Measurements from ENCODE around the gene SLC41A3.
"Not testable (repeated sequence)": the region's sequence is repeated elsewhere in the genome, so short reads cannot be mapped to it uniquely, and the experiment has no call there.

The SLC41A3 gene

DNA sequence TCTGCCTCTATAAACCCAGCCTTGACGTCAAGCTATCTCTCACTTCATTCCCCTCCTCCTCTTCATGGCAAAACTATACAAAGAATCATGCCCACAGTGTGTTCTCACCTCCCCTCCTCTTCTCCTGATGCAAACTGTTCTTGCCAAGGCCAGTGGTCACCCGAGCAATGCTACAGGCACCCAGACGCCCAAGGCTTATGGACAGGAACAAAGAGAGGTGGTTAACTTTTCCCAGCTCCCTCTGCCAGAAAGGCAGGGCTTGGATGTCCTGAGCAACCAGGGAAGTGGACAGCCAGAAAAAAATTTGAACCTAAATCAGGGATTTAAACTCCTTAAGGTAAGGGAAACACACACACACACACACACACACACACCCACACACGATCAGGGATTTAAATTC, 5.1 kb downstream of the SLC41A3 start:
- Mint-ChIP-seq H3K9me3 (peaks cover 2% of the 10 kb centered on the region), H3K4me1 (peaks cover 4% of the 10 kb centered on the region), H3K27me3 (ENCODE audit: low read depth) (no peaks in the 10 kb centered on the region), H3K36me3 (ENCODE audit: low read depth) (peaks cover 42% of the 10 kb centered on the region), H3K27ac (no peak overlapping the region), H3K4me3 (no peak overlapping the region)
- TF ChIP-seq, protein P1, sequence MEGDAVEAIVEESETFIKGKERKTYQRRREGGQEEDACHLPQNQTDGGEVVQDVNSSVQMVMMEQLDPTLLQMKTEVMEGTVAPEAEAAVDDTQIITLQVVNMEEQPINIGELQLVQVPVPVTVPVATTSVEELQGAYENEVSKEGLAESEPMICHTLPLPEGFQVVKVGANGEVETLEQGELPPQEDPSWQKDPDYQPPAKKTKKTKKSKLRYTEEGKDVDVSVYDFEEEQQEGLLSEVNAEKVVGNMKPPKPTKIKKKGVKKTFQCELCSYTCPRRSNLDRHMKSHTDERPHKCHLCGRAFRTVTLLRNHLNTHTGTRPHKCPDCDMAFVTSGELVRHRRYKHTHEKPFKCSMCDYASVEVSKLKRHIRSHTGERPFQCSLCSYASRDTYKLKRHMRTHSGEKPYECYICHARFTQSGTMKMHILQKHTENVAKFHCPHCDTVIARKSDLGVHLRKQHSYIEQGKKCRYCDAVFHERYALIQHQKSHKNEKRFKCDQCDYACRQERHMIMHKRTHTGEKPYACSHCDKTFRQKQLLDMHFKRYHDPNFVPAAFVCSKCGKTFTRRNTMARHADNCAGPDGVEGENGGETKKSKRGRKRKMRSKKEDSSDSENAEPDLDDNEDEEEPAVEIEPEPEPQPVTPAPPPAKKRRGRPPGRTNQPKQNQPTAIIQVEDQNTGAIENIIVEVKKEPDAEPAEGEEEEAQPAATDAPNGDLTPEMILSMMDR (IDR thresholded peaks at IDR 0.05; ENCODE audit: unreplicated experiment in 3 of 3), result no peak

DNA sequence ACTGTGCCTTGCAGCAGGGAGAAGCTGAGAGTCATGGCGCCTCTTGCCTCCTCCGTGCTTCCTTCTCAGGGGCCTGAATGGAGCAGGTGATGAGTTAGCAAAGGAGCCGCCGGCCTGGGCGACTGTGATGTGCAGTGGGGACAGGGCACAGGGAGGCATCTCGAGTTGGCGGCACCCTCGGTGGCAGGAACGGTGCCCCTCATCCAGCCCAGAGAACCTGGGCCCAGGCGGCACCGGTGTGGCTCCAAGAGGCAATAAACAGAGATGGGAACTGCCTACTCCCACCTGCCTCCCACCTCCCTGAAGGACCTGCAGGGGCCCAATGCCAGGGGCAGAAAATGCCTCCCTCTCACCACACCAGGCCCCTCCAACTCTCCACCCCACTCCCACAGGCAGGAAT, 6.2 kb downstream of the SLC41A3 start:
- H3K4me1 Mint-ChIP-seq, result no peaks in the 10 kb centered on the region
- H3K27me3 Mint-ChIP-seq (ENCODE audit: low read depth), result no peaks in the 10 kb centered on the region
- peaks cover 51% of the 10 kb centered on the region for H3K36me3 Mint-ChIP-seq (ENCODE audit: low read depth)
- no peak overlapping the region for H3K4me3 Mint-ChIP-seq
- no peak overlapping the region for H3K27ac Mint-ChIP-seq
- peaks cover 8% of the 10 kb centered on the region for H3K9me3 Mint-ChIP-seq
- TF ChIP-seq, protein P1 (IDR thresholded peaks at IDR 0.05; ENCODE audit: unreplicated experiment in 3 of 3), result no peak

DNA sequence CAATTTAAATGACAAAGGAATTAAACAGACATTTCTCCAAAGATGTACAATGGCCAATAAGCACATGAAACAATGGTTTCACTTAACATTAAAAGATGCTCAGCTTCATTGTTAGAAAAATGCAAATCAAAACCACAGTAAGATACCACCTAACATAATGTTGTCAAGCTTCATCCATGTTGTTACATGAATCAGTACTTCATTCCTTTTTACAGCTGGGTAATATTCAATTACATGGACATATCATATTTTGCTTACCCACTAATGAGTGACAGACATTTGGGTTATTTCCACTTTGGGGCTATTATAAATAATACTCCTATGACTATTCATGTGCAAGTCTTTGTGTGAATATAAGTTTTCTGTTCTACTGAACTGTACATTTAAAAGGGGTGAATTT, 7.8 kb downstream of the SLC41A3 start:
- Mint-ChIP-seq H3K27me3 (ENCODE audit: low read depth) (no peaks in the 10 kb centered on the region), H3K4me3 (no peak overlapping the region), H3K27ac (no peak overlapping the region), H3K36me3 (ENCODE audit: low read depth) (peaks cover 64% of the 10 kb centered on the region), H3K9me3 (peaks cover 19% of the 10 kb centered on the region), H3K4me1 (no peaks in the 10 kb centered on the region)
- TF ChIP-seq, protein P1 (IDR thresholded peaks at IDR 0.05; ENCODE audit: unreplicated experiment in 3 of 3), result no peak

DNA sequence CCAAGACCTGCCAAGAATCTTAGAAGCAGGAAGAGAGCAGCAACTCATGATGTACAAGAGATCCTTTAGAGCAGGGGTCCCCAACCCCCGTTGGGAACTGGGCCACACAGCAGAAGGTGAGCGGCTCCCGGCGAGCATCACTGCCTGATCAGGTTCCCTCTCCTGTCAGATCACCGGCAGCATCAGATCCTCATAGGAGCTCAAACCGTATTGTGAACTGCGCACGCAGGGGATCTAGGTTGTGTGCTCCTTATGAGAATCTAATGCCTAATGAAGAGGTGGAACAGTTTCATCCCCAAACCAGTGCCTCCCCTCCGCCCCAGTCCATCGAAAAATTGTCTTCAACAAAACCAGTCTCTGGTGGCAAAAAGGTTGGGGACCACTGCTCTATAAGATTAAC, 13.8 kb downstream of the SLC41A3 start:
- no peak overlapping the region for H3K27ac Mint-ChIP-seq
- peaks cover 19% of the 10 kb centered on the region for H3K9me3 Mint-ChIP-seq
- no peak overlapping the region for H3K4me3 Mint-ChIP-seq
- no peaks in the 10 kb centered on the region for H3K27me3 Mint-ChIP-seq (ENCODE audit: low read depth)
- TF ChIP-seq, protein P1 (IDR thresholded peaks at IDR 0.05; ENCODE audit: unreplicated experiment in 3 of 3), result no peak
- peaks cover 60% of the 10 kb centered on the region for H3K36me3 Mint-ChIP-seq (ENCODE audit: low read depth)
- H3K4me1 Mint-ChIP-seq, result no peaks in the 10 kb centered on the region

DNA sequence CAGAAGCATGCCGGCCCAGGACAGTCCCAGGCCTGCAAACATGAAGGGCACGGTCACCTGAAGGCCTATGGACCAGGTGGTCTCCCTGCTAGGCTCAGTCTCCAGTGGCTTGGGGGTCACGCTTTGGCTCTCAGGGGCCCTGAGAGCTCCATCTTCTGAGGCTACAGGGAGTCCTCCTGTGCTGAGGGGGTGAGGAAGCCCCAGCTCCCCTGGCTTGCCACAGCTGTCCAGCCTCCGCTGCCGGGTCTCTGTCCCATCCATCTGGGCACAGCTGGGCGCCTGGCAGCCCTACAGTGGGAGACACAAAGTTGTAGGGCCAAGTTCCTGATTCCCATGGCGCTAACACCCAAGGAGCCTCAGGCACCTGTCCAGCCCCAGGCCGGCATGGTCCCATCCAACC, 16.0 kb downstream of the SLC41A3 start:
- Mint-ChIP-seq H3K4me3 (no peak overlapping the region), H3K9me3 (peaks cover 15% of the 10 kb centered on the region), H3K4me1 (no peaks in the 10 kb centered on the region), H3K36me3 (ENCODE audit: low read depth) (peaks cover 47% of the 10 kb centered on the region), H3K27ac (no peak overlapping the region), H3K27me3 (ENCODE audit: low read depth) (no peaks in the 10 kb centered on the region)
- TF ChIP-seq, protein P1 (IDR thresholded peaks at IDR 0.05; ENCODE audit: unreplicated experiment in 3 of 3), result no peak

DNA sequence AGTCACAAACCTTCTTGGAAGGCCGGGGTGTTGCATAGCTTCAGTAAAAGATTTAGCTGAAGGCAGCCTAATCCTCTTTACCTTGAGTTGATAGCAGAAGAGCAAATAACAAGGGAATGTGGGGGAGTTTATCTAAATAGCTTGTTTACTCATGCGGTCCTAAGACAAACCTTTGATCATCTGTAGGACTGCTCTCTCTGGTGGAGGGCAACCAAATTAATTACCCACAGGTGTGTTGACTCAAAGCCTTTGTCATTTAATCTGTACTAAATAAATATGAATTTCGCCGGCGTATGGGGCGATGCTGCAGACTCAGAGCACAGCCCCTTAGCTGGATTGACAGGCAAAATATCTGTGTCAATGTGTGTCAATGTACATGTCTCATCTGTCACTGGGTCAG, 17.2 kb downstream of the SLC41A3 start:
- not testable (repeated sequence) for H3K9me3 Mint-ChIP-seq; H3K4me3 Mint-ChIP-seq; H3K4me1 Mint-ChIP-seq; H3K27me3 Mint-ChIP-seq (ENCODE audit: low read depth); H3K27ac Mint-ChIP-seq
- peaks cover 35% of the 10 kb centered on the region for H3K36me3 Mint-ChIP-seq (ENCODE audit: low read depth)

All from nephron (organoid).